AG04450 (cell line): ENCODE measurements around the gene OSBPL8. TPM values are rescaled to one million over a fixed set of nuclear protein-coding genes. Genes with fewer than 3 reads are reported as not detected.
"Not testable (repeated sequence)": the region's sequence is repeated elsewhere in the genome, so short reads cannot be mapped to it uniquely, and the experiment has no call there.

Experiments used
- CTCF ChIA-PET: fragments of 300-600, 350-600 bp; formaldehyde crosslinking; extraction: SDS; loops from one replicate; lab custom pipeline; 2022; ENCODE audit warnings: antibody characterized with exemption, inconsistent platforms; lab: Charles Lee
- POLR2A ChIA-PET: fragments of 350-600 bp; formaldehyde crosslinking; extraction: SDS; loops from one replicate; lab custom pipeline; 2021; ENCODE audit warnings: antibody characterized with exemption, inconsistent platforms; lab: Yijun Ruan, JAX
- DNase-seq: peaks from one replicate; pipeline ENCODE4 v3.0.0-alpha.2; 2011; ENCODE audit warnings: low read depth, low spot score
- H3K27ac ChIP-seq: one replicate; pipeline ENCODE4 v1.5.1; 2012; ENCODE audit warnings: low read depth, low read length, control low read depth
- H3K27me3 ChIP-seq: one replicate; pipeline ENCODE4 v1.6.0; 2012; ENCODE audit warnings: low read length; ENCODE audit not compliant: control insufficient read depth, insufficient read depth
- H3K4me3 ChIP-seq: 2 replicates; pipeline ENCODE4 v1.5.1; 2011; ENCODE audit warnings: mild to moderate bottlenecking, low read depth, low read length, control low read depth
- H3K9me3 ChIP-seq: 2 replicates; pipeline ENCODE4 v1.5.1; 2012; ENCODE audit warnings: low read length; ENCODE audit not compliant: control insufficient read depth, insufficient read depth
- polyA plus RNA-seq: library from polyadenylated mRNA; depleted of rRNA; stranded (reverse); fragments of >200 nt; gene quantifications from 2 replicates; pipeline ENCODE4 v1.2.3, GENCODE V29; 2011
- TF ChIP-seq, protein P1 (sequence below): IDR thresholded peaks from 2 replicates; pipeline ENCODE4 v1.5.1; 2011; ENCODE audit warnings: low read depth, low read length, control low read depth, inconsistent platforms

The OSBPL8 gene
- polyA plus RNA-seq, 1 experiment, result 64.5 TPM

DNA sequence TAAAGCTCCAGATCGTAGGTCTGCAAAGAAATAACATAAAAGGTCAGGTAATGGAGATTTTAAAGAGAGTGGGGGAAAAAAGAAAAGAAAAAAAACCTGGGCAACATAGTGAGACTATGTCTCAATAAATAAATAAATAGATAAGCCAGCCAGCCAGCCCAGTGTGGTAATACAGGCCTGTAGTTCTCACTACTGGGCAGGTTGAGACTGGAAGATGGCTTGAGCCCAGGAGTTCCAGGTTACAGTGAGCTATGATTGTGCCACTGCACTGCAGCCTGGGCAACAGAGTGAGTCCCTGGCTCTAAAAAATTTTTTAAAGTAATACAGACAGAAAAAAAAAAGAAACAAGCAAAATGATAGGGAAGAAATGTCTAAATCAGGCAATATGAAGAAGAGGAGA lies 168.1 kb downstream of the OSBPL8 start:
- POLR2A ChIA-PET, result no interaction called here
- CTCF ChIA-PET, result interaction anchor here (1.0 kb wide), 1 partner anchor 196 kb away, joined by 3 read pairs; no protein-coding TSS in a partner anchor

DNA sequence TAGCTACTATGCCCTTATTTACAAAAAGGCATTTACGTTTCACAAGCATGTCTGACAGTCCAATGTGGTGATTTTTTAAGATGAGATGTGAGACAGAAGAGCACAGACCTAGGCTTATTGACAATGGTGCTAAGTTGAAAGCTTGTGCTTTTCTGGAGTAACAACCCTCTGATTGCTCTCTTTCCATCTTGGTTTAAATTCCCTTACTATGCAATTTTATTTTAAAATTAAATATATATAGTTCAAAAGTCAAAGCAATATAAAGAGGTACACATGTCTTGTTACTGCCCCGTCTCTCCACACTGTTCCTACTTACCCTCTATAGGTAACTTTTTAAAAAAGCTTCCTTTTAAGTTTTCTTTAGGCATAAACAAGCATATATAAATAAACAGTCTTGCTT lies 172.0 kb downstream of the OSBPL8 start:
- Histone ChIP-seq H3K4me3 (no peak overlapping the region), H3K27me3 (no peaks in the 10 kb centered on the region), H3K9me3 (no peaks in the 10 kb centered on the region), H3K27ac (no peak overlapping the region)
- DNase-seq, result no peak
- TF ChIP-seq, protein P1, sequence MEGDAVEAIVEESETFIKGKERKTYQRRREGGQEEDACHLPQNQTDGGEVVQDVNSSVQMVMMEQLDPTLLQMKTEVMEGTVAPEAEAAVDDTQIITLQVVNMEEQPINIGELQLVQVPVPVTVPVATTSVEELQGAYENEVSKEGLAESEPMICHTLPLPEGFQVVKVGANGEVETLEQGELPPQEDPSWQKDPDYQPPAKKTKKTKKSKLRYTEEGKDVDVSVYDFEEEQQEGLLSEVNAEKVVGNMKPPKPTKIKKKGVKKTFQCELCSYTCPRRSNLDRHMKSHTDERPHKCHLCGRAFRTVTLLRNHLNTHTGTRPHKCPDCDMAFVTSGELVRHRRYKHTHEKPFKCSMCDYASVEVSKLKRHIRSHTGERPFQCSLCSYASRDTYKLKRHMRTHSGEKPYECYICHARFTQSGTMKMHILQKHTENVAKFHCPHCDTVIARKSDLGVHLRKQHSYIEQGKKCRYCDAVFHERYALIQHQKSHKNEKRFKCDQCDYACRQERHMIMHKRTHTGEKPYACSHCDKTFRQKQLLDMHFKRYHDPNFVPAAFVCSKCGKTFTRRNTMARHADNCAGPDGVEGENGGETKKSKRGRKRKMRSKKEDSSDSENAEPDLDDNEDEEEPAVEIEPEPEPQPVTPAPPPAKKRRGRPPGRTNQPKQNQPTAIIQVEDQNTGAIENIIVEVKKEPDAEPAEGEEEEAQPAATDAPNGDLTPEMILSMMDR, result no peak
- CTCF ChIA-PET, result no interaction called here
- POLR2A ChIA-PET, result no interaction called here

More for the DNA sequence above, 168.1 kb downstream of the OSBPL8 start:
- no peaks in the 10 kb centered on the region for H3K27me3 ChIP-seq
- TF ChIP-seq, protein P1, result no peak
- H3K9me3 ChIP-seq, result no peaks in the 10 kb centered on the region
- H3K27ac ChIP-seq, result no peak overlapping the region
- no peak overlapping the region for H3K4me3 ChIP-seq
- DNase-seq, result no peak

DNA sequence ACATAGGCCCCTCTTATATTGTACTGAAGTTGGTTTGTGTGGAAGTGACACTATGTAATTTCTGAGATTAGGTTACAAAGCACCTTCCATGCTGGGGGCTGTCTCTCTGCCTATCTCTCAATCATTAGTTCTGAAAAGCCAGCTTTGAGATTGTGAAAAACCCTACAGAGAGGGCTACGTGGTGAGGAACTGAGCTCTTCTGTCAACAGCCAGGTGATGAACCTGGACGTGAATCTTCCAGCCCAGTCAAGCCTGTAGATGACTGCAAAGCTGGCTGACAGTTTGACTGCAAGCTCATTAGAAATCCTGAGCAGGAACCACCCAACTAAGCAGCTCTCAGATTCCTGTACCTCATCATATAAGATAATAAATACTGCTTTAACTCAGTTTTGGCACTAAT lies 175.0 kb downstream of the OSBPL8 start:
- ChIA-PET POLR2A (no interaction called here), CTCF (interaction anchor here (1.1 kb wide), 1 partner anchor 202 kb away, joined by 3 read pairs; no protein-coding TSS in a partner anchor)
- Histone ChIP-seq H3K27me3 (no peaks in the 10 kb centered on the region), H3K27ac (no peak overlapping the region), H3K9me3 (no peaks in the 10 kb centered on the region), H3K4me3 (no peak overlapping the region)
- TF ChIP-seq, protein P1, result no peak
- DNase-seq, result no peak

DNA sequence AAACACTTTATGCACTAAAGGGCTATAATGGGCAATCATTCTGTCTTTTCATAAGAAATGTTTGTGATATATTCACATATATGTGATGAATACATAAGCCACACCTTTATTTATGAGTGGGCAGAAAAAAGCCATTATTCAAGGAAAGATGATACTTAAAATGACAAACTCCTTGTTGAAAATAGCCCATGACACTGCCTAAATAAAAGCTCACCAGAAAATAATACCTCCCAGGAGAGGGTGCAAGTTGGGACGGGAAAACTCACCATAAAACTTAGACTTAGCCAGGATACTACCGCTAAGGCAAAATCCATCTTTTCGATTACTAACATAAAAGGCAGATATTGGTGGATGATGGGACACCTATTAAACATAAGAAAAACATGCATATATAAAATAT lies 175.6 kb downstream of the OSBPL8 start:
- DNase-seq, result no peak
- Histone ChIP-seq H3K9me3 (no peaks in the 10 kb centered on the region), H3K4me3 (no peak overlapping the region), H3K27me3 (no peaks in the 10 kb centered on the region), H3K27ac (no peak overlapping the region)
- POLR2A ChIA-PET, result no interaction called here
- CTCF ChIA-PET, result interaction anchor here (1.1 kb wide), 1 partner anchor 72 kb away, joined by 3 read pairs; no protein-coding TSS in a partner anchor
- TF ChIP-seq, protein P1, result no peak

DNA sequence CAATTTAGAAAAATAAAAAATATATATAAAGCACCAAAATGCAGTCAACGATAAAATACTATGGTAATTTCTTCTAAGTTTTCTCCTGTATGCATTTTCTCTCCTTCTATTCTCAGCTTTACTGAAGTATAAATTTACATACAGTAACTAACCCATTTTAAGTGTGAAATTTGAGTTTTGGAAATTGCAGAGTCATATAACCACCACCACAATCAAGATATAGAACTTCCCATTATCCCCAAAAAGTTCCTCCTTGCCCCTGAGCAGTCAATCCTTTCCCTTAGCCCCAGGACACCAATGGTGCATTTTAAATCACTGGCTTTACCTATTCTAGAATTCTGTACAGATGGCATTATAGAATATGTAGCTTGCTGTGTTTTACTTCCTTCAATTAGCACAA lies 180.3 kb downstream of the OSBPL8 start:
- Histone ChIP-seq H3K4me3 (no peak overlapping the region), H3K9me3 (no peaks in the 10 kb centered on the region), H3K27me3 (no peaks in the 10 kb centered on the region), H3K27ac (no peak overlapping the region)
- TF ChIP-seq, protein P1, result no peak
- ChIA-PET CTCF (interaction anchor here (0.6 kb wide), 1 partner anchor 296 kb away, joined by 3 read pairs; no protein-coding TSS in a partner anchor), POLR2A (no interaction called here)
- no peak for DNase-seq

DNA sequence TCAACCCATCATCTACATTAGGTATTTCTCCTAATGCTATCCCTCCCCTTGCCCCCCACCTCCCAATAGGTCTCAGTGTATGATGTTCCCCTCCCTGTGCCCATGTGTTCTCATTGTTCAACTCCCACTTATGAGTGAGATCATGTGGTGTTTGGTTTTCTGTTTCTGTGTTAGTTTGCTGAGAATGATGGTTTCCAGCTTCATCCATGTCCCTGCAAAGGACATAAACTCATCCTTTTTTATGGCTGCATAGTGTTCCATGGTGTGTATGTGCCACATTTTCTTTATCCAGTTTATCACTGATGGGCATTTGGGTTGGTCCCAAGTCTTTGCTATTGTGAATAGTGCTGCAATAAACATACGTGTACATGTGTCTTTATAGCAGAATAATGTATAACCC lies 182.7 kb downstream of the OSBPL8 start:
- POLR2A ChIA-PET, CTCF ChIA-PET: not testable (repeated sequence)

More for the DNA sequence above, 182.7 kb downstream of the OSBPL8 start:
- H3K27me3 ChIP-seq, H3K27ac ChIP-seq, H3K9me3 ChIP-seq, H3K4me3 ChIP-seq, DNase-seq: not testable (repeated sequence)
